ENCODE data around the gene ZNF511. TPM values are rescaled to one million over a fixed set of nuclear protein-coding genes. Genes with fewer than 3 reads are reported as not detected.

Gene ZNF511
- total RNA-seq, 4 donors from 2014 or later: 21.8 to 104 (median 27.2) TPM

GRCh38 chr10:133354672-133355240 lies 46.0 kb downstream of the ZNF511 start:
- H3K36me3 ChIP-seq: no peaks in the 10 kb centered on the region

GRCh38 chr10:133355266-133355665 lies 46.6 kb downstream of the ZNF511 start:
- Histone ChIP-seq H3K36me3 (no peaks in the 10 kb centered on the region), H3K27me3 (no peaks in the 10 kb centered on the region), H3K27ac (no peak overlapping the region), H3K9me3 (no peaks in the 10 kb centered on the region), H3K4me3 (no peak overlapping the region), H3K4me1 (peaks cover 5 to 28% (median 22%) of the 10 kb centered on the region in 4 donors)
- no peak for DNase-seq
- TF ChIP-seq EP300 (IDR thresholded peaks at IDR 0.05; ENCODE audit: low read depth): no peak
- in situ Hi-C loops (cut with MboI; ENCODE audit: low pct_ligation_motif_present in 1 of 4, low pct_unique_long_range_greater_than_20kb in 1 of 4, low sequenced_read_pairs in 3 of 4): no loop called here
- intact Hi-C loops (cut with DNase I; ENCODE audit: low total_unique reads): no loop called here
- WGBS, 2 donors (ENCODE audit: low coverage in 1 of 2): 92% methylated on average over 5 of the region's 6 CpGs; no CpG with 5 or more reads in 1 of the 2 donors

More at GRCh38 chr10:133354672-133355240, 46.0 kb downstream of the ZNF511 start:
- H3K27me3 ChIP-seq: no peaks in the 10 kb centered on the region
- H3K4me3 ChIP-seq: no peak overlapping the region
- intact Hi-C loops (cut with DNase I; ENCODE audit: low total_unique reads) (no loop called here), in situ Hi-C loops (cut with MboI; ENCODE audit: low pct_ligation_motif_present in 1 of 4, low pct_unique_long_range_greater_than_20kb in 1 of 4, low sequenced_read_pairs in 3 of 4) (no loop called here)
- no peak for DNase-seq
- no peak for TF ChIP-seq POLR2AphosphoS5 (IDR thresholded peaks at IDR 0.05)
- no peak for TF ChIP-seq POLR2A (IDR thresholded peaks at IDR 0.05)
- TF ChIP-seq CTCF (IDR thresholded peaks at IDR 0.05): no peak
- TF ChIP-seq EP300 (IDR thresholded peaks at IDR 0.05; ENCODE audit: low read depth): no peak
- H3K27ac ChIP-seq: no peak overlapping the region
- no peaks in the 10 kb centered on the region for H3K9me3 ChIP-seq
- H3K4me1 ChIP-seq: peaks cover 4 to 23% (median 17%) of the 10 kb centered on the region in 4 donors
- 96% methylated on average over 14 of the region's 14 CpGs; no CpG with 5 or more reads in 1 of the 2 donors for WGBS, 2 donors (ENCODE audit: low coverage in 1 of 2)

GRCh38 chr10:133355991-133356390 lies 47.3 kb downstream of the ZNF511 start:
- Histone ChIP-seq H3K4me1 (peaks cover 5 to 33% (median 25%) of the 10 kb centered on the region in 4 donors), H3K27ac (no peak overlapping the region), H3K9me3 (no peaks in the 10 kb centered on the region), H3K27me3 (no peaks in the 10 kb centered on the region), H3K36me3 (no peaks in the 10 kb centered on the region), H3K4me3 (no peak overlapping the region)
- in situ Hi-C loops (cut with MboI; ENCODE audit: low pct_ligation_motif_present in 1 of 4, low pct_unique_long_range_greater_than_20kb in 1 of 4, low sequenced_read_pairs in 3 of 4) (no loop called here), intact Hi-C loops (cut with DNase I; ENCODE audit: low total_unique reads) (no loop called here)
- TF ChIP-seq EP300 (IDR thresholded peaks at IDR 0.05; ENCODE audit: low read depth) (no peak), POLR2A (IDR thresholded peaks at IDR 0.05) (no peak), POLR2AphosphoS5 (IDR thresholded peaks at IDR 0.05) (no peak), CTCF (IDR thresholded peaks at IDR 0.05) (no peak)
- DNase-seq: no peak
- 100% methylated on average over 3 of the region's 3 CpGs; no CpG with 5 or more reads in 1 of the 2 donors for WGBS, 2 donors (ENCODE audit: low coverage in 1 of 2)

- no peaks in the 10 kb centered on the region for H3K9me3 ChIP-seq
- intact Hi-C loops (cut with DNase I; ENCODE audit: low total_unique reads): no loop called here
- H3K4me1 ChIP-seq: peaks cover 5 to 33% (median 25%) of the 10 kb centered on the region in 4 donors
- DNase-seq: no peak
- H3K27me3 ChIP-seq: no peaks in the 10 kb centered on the region
- H3K27ac ChIP-seq: no peak overlapping the region
- TF ChIP-seq EP300 (IDR thresholded peaks at IDR 0.05; ENCODE audit: low read depth): no peak
- no peak for TF ChIP-seq POLR2AphosphoS5 (IDR thresholded peaks at IDR 0.05)
- no peak for TF ChIP-seq CTCF (IDR thresholded peaks at IDR 0.05)
- TF ChIP-seq POLR2A (IDR thresholded peaks at IDR 0.05): no peak
- in situ Hi-C loops (cut with MboI; ENCODE audit: low pct_ligation_motif_present in 1 of 4, low pct_unique_long_range_greater_than_20kb in 1 of 4, low sequenced_read_pairs in 3 of 4): no loop called here
- 39% methylated on average over 16 of the region's 27 CpGs; no CpG with 5 or more reads in 1 of the 2 donors for WGBS, 2 donors (ENCODE audit: low coverage in 1 of 2)
- H3K36me3 ChIP-seq: no peaks in the 10 kb centered on the region
- H3K4me3 ChIP-seq: peak overlapping the region; percentile 47 to 79 (median 62)
Observed at GRCh38 chr10:133356549-133357284, 48.0 kb downstream of the ZNF511 start.

Measured in transverse colon (tissue), 4 donors.